ENCODE results near the gene CC2D2A.

The CC2D2A gene

DNA sequence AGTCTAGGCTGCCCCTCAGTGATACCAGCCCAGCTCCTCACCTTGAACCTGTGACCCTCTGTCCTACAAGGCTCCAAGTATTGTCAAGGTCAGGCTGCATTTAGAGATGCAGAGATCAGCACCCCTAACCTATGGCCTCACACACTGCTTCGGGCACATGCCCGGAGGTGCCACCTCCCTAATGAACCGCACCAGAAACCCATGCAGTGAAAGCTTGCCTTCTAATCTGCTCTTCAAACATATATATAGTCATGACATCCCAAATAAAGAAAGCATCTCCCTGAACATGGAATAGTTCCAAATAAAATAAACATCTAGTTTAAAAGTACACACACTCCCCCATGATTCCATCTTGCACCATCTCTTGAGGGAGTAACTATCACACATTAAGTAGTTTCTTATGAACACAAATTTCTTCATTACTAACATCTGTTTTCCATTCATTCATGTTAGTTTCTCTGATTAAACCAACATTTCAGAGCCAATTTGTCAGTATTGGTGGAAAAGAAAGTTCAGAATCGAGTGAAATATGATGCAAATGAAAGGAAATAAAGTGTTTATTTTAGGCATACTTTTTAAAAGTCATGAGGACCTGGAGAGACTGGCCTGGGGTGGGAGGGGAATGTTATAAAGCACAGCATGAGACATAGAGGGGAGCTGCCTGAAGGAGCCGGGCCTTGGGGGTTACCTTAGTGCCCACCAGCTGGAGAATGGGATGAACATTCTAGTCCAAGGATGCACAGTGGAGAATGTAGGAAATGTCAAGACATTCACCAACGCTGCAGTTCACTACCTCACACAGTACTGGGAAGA lies 19.2 kb downstream of the CC2D2A start:
- H3K4me1 ChIP-seq: no peaks in the 10 kb centered on the region
- H3K27me3 ChIP-seq: no peaks in the 10 kb centered on the region
- H3K9me3 ChIP-seq: no peaks in the 10 kb centered on the region
- DNase-seq: no peak
- TF ChIP-seq, protein P1, sequence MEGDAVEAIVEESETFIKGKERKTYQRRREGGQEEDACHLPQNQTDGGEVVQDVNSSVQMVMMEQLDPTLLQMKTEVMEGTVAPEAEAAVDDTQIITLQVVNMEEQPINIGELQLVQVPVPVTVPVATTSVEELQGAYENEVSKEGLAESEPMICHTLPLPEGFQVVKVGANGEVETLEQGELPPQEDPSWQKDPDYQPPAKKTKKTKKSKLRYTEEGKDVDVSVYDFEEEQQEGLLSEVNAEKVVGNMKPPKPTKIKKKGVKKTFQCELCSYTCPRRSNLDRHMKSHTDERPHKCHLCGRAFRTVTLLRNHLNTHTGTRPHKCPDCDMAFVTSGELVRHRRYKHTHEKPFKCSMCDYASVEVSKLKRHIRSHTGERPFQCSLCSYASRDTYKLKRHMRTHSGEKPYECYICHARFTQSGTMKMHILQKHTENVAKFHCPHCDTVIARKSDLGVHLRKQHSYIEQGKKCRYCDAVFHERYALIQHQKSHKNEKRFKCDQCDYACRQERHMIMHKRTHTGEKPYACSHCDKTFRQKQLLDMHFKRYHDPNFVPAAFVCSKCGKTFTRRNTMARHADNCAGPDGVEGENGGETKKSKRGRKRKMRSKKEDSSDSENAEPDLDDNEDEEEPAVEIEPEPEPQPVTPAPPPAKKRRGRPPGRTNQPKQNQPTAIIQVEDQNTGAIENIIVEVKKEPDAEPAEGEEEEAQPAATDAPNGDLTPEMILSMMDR (IDR thresholded peaks at IDR 0.05; ENCODE audit: low read depth, low read length): no peak
- no peak overlapping the region for H3K4me3 ChIP-seq (ENCODE audit: low read depth, low read length)
- H3K36me3 ChIP-seq: no peaks in the 10 kb centered on the region

GRCh38 chr4:15489551-15489950 lies 19.9 kb downstream of the CC2D2A start:
- no peak for DNase-seq
- Histone ChIP-seq H3K9me3 (no peaks in the 10 kb centered on the region), H3K27me3 (no peaks in the 10 kb centered on the region), H3K4me1 (no peaks in the 10 kb centered on the region), H3K4me3 (ENCODE audit: low read depth, low read length) (no peak overlapping the region), H3K36me3 (no peaks in the 10 kb centered on the region)
- TF ChIP-seq, protein P1 (IDR thresholded peaks at IDR 0.05; ENCODE audit: low read depth, low read length): no peak

- H3K9me3 ChIP-seq: no peaks in the 10 kb centered on the region
- no peak for DNase-seq
- TF ChIP-seq, protein P1 (IDR thresholded peaks at IDR 0.05; ENCODE audit: low read depth, low read length): no peak
Observed at GRCh38 chr4:15493411-15493810, 23.7 kb downstream of the CC2D2A start.

GRCh38 chr4:15495621-15496020 lies 25.9 kb downstream of the CC2D2A start:
- Histone ChIP-seq H3K36me3 (no peaks in the 10 kb centered on the region), H3K4me1 (peaks cover 11% of the 10 kb centered on the region)
- no peak for DNase-seq

More at GRCh38 chr4:15493411-15493810, 23.7 kb downstream of the CC2D2A start:
- Histone ChIP-seq H3K4me1 (peaks cover 6% of the 10 kb centered on the region; the same call in 1 of the 2 replicates), H3K4me3 (ENCODE audit: low read depth, low read length) (no peak overlapping the region), H3K27me3 (no peaks in the 10 kb centered on the region), H3K36me3 (no peaks in the 10 kb centered on the region)

GRCh38 chr4:15498356-15498755 lies 28.7 kb downstream of the CC2D2A start:
- Histone ChIP-seq H3K36me3 (no peaks in the 10 kb centered on the region), H3K4me3 (ENCODE audit: low read depth, low read length) (peak overlapping the region; percentile 15), H3K4me1 (peaks cover 11% of the 10 kb centered on the region), H3K27me3 (no peaks in the 10 kb centered on the region), H3K9me3 (no peaks in the 10 kb centered on the region)
- peak; percentile 30 for DNase-seq
- TF ChIP-seq, protein P1 (IDR thresholded peaks at IDR 0.05; ENCODE audit: low read depth, low read length): no peak

More at GRCh38 chr4:15495621-15496020, 25.9 kb downstream of the CC2D2A start:
- TF ChIP-seq, protein P1 (IDR thresholded peaks at IDR 0.05; ENCODE audit: low read depth, low read length): no peak
- H3K9me3 ChIP-seq: no peaks in the 10 kb centered on the region
- no peaks in the 10 kb centered on the region for H3K27me3 ChIP-seq
- H3K4me3 ChIP-seq (ENCODE audit: low read depth, low read length): no peak overlapping the region

- Histone ChIP-seq H3K36me3 (no peaks in the 10 kb centered on the region), H3K4me3 (ENCODE audit: low read depth, low read length) (no peak overlapping the region), H3K27me3 (no peaks in the 10 kb centered on the region), H3K4me1 (peaks cover 11% of the 10 kb centered on the region), H3K9me3 (no peaks in the 10 kb centered on the region)
- TF ChIP-seq, protein P1 (IDR thresholded peaks at IDR 0.05; ENCODE audit: low read depth, low read length): no peak
- DNase-seq: no peak
Observed at GRCh38 chr4:15500701-15501100, 31.0 kb downstream of the CC2D2A start.

Measured in BE2C (cell line).